Measurements from ENCODE around the gene ITIH3. TPM values are rescaled to one million over a fixed set of nuclear protein-coding genes. Genes with fewer than 3 reads are reported as not detected.

The ITIH3 gene
- total RNA-seq, 1 experiment from 2014 or later, result not detected

DNA sequence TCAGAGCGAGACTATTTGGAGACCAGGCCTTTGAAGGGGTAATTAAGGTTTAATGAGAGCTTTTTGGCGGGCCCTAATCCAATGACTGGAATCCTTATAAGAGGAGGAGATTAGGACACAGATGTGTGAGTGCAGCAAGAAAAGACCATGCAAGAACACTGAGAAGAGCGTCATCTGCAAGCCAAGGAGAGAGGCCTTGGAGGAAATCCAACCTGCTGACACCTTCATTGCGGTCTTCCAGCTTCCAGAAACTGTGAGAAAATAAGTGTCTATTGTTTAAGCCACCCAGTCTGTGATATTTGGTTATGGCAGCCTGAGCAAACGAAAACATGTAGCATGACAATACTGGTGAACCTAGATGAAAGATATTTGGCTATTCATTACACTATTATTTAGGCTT lies 63.3 kb downstream of the ITIH3 start:
- no peaks in the 10 kb centered on the region for H3K36me3 ChIP-seq (ENCODE audit: insufficient read depth, low read length, poor library complexity, severe bottlenecking)
- intact Hi-C loops (cut with micrococcal nuclease; ENCODE audit: unreplicated experiment), result no loop called here
- H3K27me3 ChIP-seq (replicated peaks; ENCODE audit: insufficient read depth, low read depth, low read length, poor library complexity), result no peaks in the 10 kb centered on the region
- no peak for TF ChIP-seq EZH2 (IDR thresholded peaks at IDR 0.05; ENCODE audit: borderline replicate concordance, low read depth, low read length, poor library complexity, severe bottlenecking)
- TF ChIP-seq, protein P1, sequence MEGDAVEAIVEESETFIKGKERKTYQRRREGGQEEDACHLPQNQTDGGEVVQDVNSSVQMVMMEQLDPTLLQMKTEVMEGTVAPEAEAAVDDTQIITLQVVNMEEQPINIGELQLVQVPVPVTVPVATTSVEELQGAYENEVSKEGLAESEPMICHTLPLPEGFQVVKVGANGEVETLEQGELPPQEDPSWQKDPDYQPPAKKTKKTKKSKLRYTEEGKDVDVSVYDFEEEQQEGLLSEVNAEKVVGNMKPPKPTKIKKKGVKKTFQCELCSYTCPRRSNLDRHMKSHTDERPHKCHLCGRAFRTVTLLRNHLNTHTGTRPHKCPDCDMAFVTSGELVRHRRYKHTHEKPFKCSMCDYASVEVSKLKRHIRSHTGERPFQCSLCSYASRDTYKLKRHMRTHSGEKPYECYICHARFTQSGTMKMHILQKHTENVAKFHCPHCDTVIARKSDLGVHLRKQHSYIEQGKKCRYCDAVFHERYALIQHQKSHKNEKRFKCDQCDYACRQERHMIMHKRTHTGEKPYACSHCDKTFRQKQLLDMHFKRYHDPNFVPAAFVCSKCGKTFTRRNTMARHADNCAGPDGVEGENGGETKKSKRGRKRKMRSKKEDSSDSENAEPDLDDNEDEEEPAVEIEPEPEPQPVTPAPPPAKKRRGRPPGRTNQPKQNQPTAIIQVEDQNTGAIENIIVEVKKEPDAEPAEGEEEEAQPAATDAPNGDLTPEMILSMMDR (conservative IDR thresholded peaks at IDR 0.05; ENCODE audit: low read depth, low read length), result no peak
- H3K27ac ChIP-seq (ENCODE audit: low read depth, low read length, poor library complexity, severe bottlenecking), result no peak overlapping the region
- BruUV-seq (replicated peaks), result no TSS peak
- H3K4me1 ChIP-seq (ENCODE audit: insufficient read depth, low read length, poor library complexity, severe bottlenecking), result no peaks in the 10 kb centered on the region
- H3K4me3 ChIP-seq (ENCODE audit: low read depth, low read length, poor library complexity, severe bottlenecking), result no peak overlapping the region
- H3K9me3 ChIP-seq (ENCODE audit: low read depth, low read length, poor library complexity, severe bottlenecking), result no peaks in the 10 kb centered on the region
- ChIA-PET POLR2A (ENCODE audit: low non-redundant PET) (no interaction called here), CTCF (no interaction called here)
- DNase-seq (ENCODE audit: low spot score), result no peak

Small RNAs within 50 kb of the gene (microRNA-seq; reads per million reads assigned to microRNA genes)
- gene MIR8064, result not detected

Other genes with a start within 250 kb of the ITIH3 start
- gene PBRM1, start 108.9 kb upstream of the ITIH3 start, total RNA-seq (2021), result 57.1 and 65.0 TPM in 2 replicates
- gene GNL3, start 108.8 kb upstream of the ITIH3 start, total RNA-seq (2021), result 94.0 and 110 TPM in 2 replicates
- gene GLT8D1, start 89.0 kb upstream of the ITIH3 start, total RNA-seq (2021), result 26.5 and 34.7 TPM in 2 replicates
- gene SPCS1, start 88.7 kb upstream of the ITIH3 start, total RNA-seq (2021), result 67.8 and 81.1 TPM in 2 replicates
- 22.0 and 24.9 TPM in 2 replicates for gene NEK4, start 23.9 kb upstream of the ITIH3 start, total RNA-seq (2021)
- gene ITIH1, start 17.2 kb upstream of the ITIH3 start, total RNA-seq (2021), result not detected in 2 replicates
- 1.7 and 3.4 TPM in 2 replicates for gene ITIH4, start 35.9 kb downstream of the ITIH3 start, total RNA-seq (2021)
- gene MUSTN1, start 40.2 kb downstream of the ITIH3 start, total RNA-seq (2021), result 1.5 TPM in 1 of 2 replicates, not detected in the other
- 11.0 and 11.3 TPM in 2 replicates for gene STIMATE, start 102.8 kb downstream of the ITIH3 start, total RNA-seq (2021)

Measured in A673 (cell line).